HepG2 (cell line): ENCODE data around the gene COL8A1.

ENCODE experiments used
- CHD2 ChIP-seq: IDR thresholded peaks from 2 replicates; pipeline ENCODE4 v1.6.1; 2011; ENCODE audit warnings: low read depth, low read length, improper control_type of control experiment
- DPF2 ChIP-seq: sonication (generic); formaldehyde crosslinking; IDR thresholded peaks from 2 replicates; pipeline ENCODE4 v1.4.0; 2020; ENCODE audit warnings: mild to moderate bottlenecking, low read depth, missing genetic modification reagents, borderline replicate concordance
- GABPA ChIP-seq, 2 experiments: IDR thresholded peaks; 2 replicates each; pipeline ENCODE4 v1.6.1; 2011 to 2016; ENCODE audit warnings: low read depth in 2 of 2, low read length in 1 of 2, missing biosample characterization in 1 of 2, missing genetic modification characterization in 1 of 2
- HDAC1 ChIP-seq: sonication (generic); formaldehyde crosslinking; IDR thresholded peaks from 2 replicates; pipeline ENCODE4 v1.5.1; 2020; ENCODE audit warnings: mild to moderate bottlenecking, missing genetic modification reagents
- HMG20B ChIP-seq: conservative IDR thresholded peaks from 2 replicates; pipeline ENCODE4 v1.6.1; 2016; ENCODE audit warnings: missing genetic modification reagents, missing compliant biosample characterization
- HOXA9 ChIP-seq: sonication (generic); formaldehyde crosslinking; IDR thresholded peaks from 2 replicates; pipeline ENCODE4 v1.8.1; 2022; ENCODE audit warnings: missing genetic modification reagents, mild to moderate bottlenecking, moderate library complexity, borderline replicate concordance
- MAFK ChIP-seq, 2 experiments: IDR thresholded peaks in 1 of 2; conservative IDR thresholded peaks in 1 of 2; 2 replicates each; pipeline ENCODE4 v1.6.1; 2011; ENCODE audit warnings: improper control_type of control experiment in 2 of 2, low read length in 2 of 2
- POLR2A ChIP-seq, 2 experiments: IDR thresholded peaks; 2 replicates each; pipeline ENCODE4 v1.6.1; 2011; ENCODE audit warnings: low read depth in 2 of 2, low read length in 2 of 2, mild to moderate bottlenecking in 1 of 2, moderate library complexity in 1 of 2; ENCODE audit not compliant: insufficient read depth in 1 of 2
- SIN3A ChIP-seq: IDR thresholded peaks from 2 replicates; pipeline ENCODE4 v1.6.1; 2011; ENCODE audit warnings: low read depth, mild to moderate bottlenecking, control low read depth, low read length, borderline replicate concordance
- TF ChIP-seq, protein P1 (sequence below): sonication (generic); formaldehyde crosslinking; IDR thresholded peaks from 2 replicates; pipeline ENCODE4 v1.5.0; 2020; ENCODE audit warnings: mild to moderate bottlenecking, missing genetic modification reagents, moderate library complexity

DNA sequence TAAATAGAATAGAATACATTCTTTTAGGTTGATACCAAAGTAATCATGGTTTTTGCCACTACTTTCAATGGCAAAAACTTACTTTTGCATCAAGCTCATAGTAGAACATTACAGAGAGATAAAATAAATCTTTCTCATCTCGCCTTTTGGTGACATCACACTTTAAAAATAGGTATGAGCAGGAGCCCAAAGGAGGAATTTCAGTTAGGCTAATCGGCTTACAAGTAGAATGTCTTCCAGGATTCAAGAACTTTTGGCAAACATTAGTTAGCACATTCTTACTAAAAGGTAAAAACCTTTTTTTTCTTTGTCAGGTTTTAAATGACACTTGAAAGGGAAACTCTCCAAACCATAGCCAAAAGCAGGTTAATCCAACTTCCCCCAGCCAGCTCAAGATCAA lies 119.6 kb downstream of the COL8A1 start:
- TF ChIP-seq GABPA (IDR thresholded peaks at IDR 0.05; ENCODE audit: low read depth, low read length), result no peak
- no peak for TF ChIP-seq GABPA (CRISPR knock-in tag; IDR thresholded peaks at IDR 0.05; ENCODE audit: low read depth)
- no peak for TF ChIP-seq HOXA9 (CRISPR knock-in tag)
- no peak for TF ChIP-seq HDAC1 (CRISPR knock-in tag)
- TF ChIP-seq DPF2, result no peak
- TF ChIP-seq SIN3A, result no peak
- TF ChIP-seq CHD2, result no peak
- TF ChIP-seq, protein P1, sequence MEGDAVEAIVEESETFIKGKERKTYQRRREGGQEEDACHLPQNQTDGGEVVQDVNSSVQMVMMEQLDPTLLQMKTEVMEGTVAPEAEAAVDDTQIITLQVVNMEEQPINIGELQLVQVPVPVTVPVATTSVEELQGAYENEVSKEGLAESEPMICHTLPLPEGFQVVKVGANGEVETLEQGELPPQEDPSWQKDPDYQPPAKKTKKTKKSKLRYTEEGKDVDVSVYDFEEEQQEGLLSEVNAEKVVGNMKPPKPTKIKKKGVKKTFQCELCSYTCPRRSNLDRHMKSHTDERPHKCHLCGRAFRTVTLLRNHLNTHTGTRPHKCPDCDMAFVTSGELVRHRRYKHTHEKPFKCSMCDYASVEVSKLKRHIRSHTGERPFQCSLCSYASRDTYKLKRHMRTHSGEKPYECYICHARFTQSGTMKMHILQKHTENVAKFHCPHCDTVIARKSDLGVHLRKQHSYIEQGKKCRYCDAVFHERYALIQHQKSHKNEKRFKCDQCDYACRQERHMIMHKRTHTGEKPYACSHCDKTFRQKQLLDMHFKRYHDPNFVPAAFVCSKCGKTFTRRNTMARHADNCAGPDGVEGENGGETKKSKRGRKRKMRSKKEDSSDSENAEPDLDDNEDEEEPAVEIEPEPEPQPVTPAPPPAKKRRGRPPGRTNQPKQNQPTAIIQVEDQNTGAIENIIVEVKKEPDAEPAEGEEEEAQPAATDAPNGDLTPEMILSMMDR (CRISPR knock-in tag), result no peak
- no peak for TF ChIP-seq HMG20B (CRISPR knock-in tag)
- TF ChIP-seq MAFK (conservative IDR thresholded peaks at IDR 0.05 in 1 of 2, IDR thresholded peaks at IDR 0.05 in 1 of 2; ENCODE audit: low read length in 2 of 2), result no peak
- TF ChIP-seq POLR2A (IDR thresholded peaks at IDR 0.05; ENCODE audit: insufficient read depth in 1 of 2, low read depth in 2 of 2, low read length in 2 of 2), result no peak
